GM19099 (cell line): ENCODE measurements around the gene NDUFA7.

Experiments used
- POLR2A ChIP-seq: IDR thresholded peaks from 3 replicates; pipeline ENCODE4 v1.6.1; 2011; ENCODE audit warnings: low read depth; ENCODE audit not compliant: insufficient read length; ENCODE audit errors: extremely low read depth

Gene NDUFA7

DNA sequence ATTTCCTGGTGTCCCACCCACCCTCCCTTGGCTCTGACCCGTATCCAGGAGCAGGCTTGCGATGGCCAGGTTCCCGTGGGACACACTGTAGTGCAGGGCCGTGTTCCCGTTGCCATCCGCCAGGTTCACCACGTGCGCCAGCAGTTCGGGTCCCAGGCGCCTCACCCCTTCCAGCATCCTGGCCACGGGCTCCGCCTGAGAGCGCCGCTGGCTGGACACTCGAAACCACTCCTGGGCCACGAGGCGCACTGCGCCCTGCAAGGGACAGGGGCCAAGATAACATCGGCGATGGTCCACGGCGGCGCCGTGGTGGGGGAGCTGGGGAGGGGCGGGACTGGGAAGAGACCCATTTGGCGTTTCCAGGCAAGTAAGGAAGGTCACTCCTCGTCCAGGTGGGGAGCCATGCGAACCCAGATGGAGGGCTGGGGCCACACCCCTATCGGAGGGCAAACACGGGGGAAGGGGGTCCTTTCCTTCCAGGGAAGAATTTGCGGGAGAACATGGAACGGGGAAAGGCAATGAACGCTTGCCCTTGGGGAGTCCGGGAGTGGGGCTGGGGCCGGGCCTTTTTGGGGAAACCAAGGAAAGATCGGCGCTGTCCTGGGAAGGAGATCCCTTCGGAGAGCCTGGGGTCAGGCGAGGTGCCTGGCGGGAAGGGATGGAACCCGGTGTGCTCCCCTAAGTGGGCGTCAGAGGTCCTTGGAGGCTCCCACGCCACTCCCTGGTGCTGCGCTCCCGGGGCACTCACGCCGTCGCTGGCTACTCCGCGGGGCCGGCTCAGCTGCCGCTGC lies 12.0 kb upstream of the NDUFA7 start:
- no peak for TF ChIP-seq POLR2A

DNA sequence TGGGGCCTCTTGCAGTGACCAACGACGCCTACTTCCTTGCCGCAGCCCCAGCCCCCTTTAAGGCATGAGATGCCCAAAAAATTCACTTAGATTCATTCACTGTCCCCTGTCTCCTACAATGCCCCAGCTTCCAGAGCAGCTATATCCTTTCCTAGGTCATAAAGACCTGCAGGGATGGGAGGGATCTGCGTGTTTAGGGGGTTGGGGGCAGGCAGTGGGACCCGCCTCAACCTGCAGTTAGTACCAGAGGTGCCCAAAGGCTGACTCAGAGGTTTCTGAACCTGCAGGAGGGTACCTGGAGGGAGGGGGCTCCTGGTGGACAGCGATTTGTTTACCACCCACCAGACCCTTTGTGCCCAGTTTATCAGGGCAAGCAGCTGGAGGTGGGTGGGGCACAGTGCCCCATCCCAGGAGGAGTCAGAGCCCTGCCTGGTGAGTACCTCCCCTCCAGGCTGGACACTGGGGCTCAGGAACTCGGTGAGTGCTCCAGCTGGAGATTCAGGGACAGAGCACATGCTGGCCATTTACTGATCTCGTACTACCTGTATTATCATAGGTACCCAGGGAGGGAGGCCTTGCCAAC lies 10.2 kb upstream of the NDUFA7 start:
- no peak for TF ChIP-seq POLR2A

DNA sequence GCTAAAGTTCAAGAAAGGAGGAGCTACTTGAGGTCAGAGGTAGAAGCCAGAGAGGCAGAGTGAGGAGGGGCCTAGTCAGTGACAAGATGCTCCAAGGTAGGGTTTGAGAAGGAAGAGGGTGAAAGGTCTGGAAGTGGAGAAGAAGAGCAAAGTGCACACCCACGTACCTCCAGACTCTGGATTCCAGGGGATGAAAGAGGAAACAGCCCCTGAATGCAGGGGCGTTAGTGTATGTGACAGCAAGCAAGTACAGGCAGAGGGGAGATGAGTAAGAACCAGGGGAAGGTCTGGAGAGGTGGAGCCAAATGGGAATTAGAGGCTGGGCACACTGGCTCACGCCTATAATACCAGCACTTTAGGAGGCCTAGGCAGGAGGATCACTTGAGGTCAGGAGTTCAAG lies 8.8 kb upstream of the NDUFA7 start:
- no peak for TF ChIP-seq POLR2A

DNA sequence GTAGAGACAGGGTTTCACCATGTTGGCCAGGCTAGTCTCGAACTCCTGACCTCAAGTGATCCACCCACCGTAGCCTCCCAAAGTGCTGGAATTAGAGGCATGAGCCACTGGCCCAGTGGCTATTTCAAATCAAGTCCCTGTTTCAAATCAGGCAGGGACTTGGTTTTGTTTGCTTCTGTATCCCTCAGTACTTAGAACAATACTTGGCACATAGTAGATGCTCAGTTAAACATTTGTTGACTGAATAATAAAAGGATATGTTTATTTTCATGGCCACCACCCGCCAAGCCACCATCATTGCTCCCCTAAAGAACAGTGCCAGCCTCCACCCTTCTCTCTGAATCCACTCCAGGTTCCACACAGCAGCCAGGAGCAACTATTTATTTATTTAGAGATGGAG lies 4.3 kb upstream of the NDUFA7 start:
- no peak for TF ChIP-seq POLR2A

DNA sequence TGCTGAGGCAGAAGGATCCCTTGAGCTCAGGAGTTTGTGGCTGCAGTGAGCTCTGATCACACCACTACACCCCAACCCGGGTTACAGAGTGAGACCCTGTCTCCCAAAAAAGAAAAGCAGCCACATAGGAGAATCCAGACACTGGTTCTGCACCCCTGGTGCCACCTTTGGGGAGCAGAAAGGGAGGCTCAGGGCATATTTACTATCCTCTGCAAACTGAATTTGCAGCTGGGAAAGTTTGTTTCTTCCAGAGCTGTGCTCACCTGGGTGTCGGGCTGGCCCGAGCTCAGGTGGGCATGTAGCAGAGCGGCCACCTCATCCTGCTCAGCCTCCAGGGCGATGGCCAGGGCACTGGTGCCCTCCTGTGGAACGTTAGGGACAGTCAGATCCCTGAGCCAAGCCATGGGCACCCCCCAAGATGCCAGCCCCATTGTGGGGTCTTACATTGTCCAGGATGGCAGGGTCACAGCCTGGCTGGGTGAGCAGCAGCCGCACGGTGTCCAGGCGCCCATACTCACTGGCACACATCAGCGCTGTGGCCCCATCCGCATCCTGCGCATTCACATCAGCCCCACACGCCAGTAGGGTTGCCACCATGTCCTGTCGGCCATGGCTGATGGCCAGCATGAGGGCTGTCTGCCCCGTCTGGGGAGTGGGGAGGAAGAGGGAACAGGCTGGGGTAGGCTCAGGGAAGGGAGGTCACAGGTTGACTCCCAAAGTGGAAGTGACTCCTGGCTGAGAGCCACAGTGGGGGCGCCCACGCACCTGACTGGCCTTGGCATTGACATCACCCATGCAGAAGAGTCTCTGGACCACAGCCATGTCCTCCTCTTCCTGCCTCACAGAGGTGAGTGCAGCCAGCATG lies 3.2 kb upstream of the NDUFA7 start:
- peak; percentile 23 for TF ChIP-seq POLR2A

DNA sequence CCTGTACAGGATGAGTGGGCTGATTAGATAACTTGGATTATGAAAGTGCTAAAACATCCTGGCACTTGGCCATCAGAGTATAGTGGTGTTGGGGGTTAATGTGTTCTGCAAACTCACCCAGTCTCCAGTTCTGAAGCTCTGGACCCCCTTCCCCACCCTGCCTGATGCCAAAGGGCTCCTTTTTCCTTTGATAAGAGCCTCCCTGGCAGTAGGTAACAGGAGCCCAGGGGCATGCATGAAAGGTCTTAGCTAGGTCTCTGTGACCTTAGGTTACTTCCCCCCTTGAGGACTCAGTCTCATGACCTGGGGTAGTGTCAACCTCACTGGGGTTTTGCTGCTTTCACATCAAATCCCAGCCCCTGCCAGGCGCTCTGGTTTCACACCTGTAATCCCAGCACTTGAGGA lies 2.6 kb upstream of the NDUFA7 start:
- no peak for TF ChIP-seq POLR2A

DNA sequence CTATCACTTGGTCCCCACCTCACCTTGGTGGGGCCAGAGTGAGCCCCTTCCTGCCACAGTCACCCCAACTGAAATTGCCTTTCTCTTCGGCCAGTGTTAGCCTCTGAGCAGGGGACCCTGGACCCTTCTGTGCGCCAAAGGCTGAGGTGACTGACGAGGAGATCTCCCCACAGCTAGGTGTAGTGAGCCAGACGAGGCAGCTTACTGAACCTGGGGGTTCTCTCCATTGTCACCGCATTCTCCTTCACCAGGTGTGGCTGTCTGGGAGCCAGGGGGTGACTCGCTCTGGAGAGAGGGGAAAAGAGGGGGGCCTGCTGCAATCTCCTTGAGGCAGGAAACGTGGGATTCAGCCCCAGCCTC lies 1.4 kb upstream of the NDUFA7 start:
- TF ChIP-seq POLR2A = no peak

DNA sequence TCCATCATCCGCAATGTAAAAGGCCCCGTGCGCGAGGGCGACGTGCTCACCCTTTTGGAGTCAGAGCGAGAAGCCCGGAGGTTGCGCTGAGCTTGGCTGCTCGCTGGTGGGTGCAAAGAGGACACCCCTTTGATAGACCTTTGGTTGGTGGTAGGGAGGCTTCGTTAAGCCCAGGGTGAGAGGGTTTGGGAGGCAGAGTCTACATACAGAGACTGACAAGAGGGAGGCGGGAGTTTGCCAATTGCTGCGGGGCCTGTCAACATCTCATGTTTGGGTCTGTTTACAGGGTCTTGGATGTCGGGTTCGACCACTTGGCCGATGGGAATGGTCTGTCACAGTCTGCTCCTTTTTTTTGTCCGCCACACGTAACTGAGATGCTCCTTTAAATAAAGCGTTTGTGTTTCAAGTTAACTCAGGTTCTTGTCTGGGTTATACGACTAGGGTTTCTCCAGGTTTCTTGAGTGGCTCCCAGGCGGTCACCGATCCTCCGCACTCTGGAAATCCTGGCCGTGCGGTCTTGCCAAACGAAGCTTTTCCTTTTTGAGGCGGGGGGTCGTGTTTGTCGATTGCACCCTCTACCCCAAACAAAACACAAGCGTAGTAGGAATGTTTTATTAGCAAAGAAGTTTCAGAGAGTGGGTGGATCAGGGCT lies 937 bp upstream of the NDUFA7 start:
- no peak for TF ChIP-seq POLR2A

DNA sequence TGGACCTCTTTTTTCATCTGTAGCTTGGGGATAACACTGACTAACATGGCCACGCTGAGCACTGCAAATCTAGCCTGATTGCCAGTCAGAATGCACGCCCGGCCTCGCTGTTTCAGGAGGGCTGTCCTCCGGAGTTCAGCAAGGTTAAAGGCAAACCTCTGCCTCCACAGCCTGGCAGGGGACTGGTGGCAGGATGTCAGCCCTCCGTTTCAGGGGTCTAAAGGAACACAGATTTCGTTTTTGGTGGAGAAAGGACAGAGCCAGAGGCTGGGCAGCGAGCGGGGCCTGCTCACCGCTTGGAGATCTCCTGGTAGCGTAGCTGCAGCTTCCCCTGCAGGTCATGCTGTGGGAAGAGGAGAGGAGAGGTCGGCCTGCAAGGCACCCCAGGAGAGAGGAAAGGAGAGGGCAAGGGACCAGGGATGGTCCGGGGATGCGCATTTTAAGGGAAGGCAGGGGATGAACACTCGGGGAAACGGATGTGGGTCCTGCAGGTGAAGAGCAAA lies 560 bp downstream of the NDUFA7 start:
- no peak for TF ChIP-seq POLR2A

DNA sequence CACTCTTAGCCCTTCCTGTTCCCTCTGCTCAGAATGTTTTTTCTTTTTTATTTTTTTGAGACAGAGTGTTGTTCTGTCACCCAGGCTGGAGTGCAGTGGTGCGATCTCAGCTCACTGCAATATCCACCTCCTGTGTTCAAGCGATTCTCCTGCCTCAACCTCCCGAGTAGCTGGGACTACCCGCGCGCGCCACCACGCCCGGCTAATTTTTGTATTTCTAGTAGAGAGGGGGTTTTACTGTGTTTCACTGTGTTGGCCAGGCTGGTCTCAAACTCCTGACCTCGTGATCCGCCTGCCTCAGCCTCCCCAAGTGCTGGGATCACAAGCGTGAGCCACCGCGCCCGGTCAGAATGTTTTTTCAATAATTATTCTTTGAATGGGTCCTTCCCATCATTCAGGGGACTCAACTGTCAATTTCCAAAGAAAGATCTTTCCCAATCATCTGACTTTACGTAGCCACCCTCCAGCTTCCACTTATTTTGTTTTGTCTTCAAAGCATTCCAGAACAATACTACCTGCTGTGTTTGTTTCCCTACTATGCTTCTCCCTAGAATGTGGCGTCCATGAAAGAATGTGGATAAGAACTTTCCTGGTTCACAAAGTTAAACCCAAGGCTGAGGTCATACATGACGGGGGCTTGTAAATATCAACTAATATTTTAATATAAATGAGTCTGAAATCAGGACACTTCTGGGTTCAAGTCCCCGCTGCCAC lies 1.2 kb downstream of the NDUFA7 start:
- TF ChIP-seq POLR2A = no peak

DNA sequence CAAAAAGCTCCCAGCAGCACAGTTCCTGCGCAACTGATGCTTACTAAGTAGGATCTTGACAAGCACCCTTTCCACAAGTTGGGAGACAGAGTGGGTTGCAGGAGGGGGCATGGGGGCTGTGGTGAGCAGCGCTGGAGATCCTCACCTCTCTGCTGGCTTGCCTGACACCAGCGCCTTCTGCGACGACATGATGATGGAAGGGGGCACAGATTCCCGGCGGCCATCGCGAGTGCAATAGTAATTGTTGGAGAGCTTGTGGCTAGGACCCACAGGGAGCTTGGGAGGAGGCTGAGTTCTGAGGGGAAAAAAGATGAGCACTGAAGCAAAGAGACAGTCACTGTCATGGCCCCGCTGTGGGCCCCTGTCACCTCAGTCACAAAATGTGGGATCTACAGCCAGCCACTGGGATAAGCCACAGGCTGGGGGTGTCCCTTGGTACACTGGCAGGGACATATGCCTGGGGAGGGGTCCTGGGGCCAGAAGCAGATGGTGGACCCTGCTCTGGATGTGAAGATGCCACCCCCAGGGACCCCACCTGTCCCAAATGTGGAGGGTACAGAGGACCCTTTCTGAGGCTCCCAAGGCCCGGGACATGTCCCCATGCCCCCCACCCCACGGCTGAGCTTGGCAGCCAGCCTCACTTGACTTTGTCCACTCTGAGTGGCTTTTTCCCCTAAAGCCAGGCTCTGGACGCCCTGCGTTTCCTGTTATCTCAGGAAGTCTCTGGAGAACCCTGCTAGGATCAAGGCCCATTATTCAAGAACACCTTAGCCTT lies 4.6 kb downstream of the NDUFA7 start:
- TF ChIP-seq POLR2A = no peak

DNA sequence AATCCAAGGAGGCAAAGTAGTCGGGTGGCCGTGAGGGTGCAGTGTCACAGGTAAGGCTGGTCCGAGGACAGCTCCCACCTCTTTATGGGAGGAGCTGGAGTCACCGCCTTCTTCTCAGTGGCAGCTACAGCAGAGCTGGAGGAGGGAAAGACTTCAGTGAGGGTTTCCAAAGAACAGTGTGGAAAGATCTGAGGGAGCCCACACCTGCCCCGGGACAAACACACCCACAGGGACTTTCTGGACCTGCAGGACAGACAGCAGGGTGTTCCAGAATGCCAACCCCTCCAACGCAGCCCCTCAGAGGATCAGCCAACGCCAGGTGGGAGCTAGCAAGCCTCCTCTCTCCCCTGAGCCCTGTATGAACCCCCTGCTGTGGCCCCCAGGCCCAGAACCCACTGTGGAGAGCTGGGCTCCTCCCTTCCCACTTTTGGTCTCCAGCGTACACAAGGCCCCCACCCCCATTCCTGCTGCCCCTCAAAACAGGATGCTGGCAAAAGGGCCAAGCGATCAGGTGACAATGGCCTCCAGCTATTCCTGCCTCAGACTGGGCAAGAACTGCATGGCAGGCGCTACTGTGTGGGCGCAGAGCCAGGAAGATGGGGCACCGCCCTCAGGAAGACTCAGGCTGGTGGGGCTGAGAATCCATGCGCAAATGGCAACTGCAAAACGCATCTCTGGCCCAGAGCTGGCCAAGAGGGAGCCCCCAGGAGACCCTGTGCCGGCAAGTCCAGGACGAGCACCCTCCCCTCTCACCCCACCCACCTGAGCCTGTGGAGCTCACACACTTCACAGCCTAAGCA lies 9.5 kb downstream of the NDUFA7 start:
- TF ChIP-seq POLR2A = no peak
